Measurements from ENCODE around the gene KRT76. TPM values are rescaled to one million over a fixed set of nuclear protein-coding genes. Genes with fewer than 3 reads are reported as not detected.

The KRT76 gene
- total RNA-seq, 1 experiment from 2014 or later: not detected

- no TSS peak for BruUV-seq (replicated peaks)
- no peak for DNase-seq
- peaks cover 26% of the 10 kb centered on the region for H3K4me1 Mint-ChIP-seq (ENCODE audit: low read depth, unreplicated experiment)
- peaks cover 16% of the 10 kb centered on the region for H3K4me1 ChIP-seq
- no peak overlapping the region for H3K4me3 Mint-ChIP-seq (ENCODE audit: unreplicated experiment)
- CTCF ChIA-PET: interaction anchor here (0.6 kb wide), 1 partner anchor 107 kb away, joined by 4 read pairs; no protein-coding TSS in a partner anchor
- H3K27me3 ChIP-seq (replicated peaks; ENCODE audit: control insufficient read depth, insufficient read depth, low read length): no peaks in the 10 kb centered on the region
- no peaks in the 10 kb centered on the region for H3K27me3 Mint-ChIP-seq (ENCODE audit: insufficient read depth, unreplicated experiment)
- TF ChIP-seq CTCF (IDR thresholded peaks at IDR 0.05; ENCODE audit: insufficient read depth in 1 of 2, low read depth in 1 of 2, low read length in 1 of 2, severe bottlenecking in 1 of 2, unreplicated experiment in 1 of 2): no peak
- no peaks in the 10 kb centered on the region for H3K9me3 Mint-ChIP-seq (ENCODE audit: unreplicated experiment)
- no peaks in the 10 kb centered on the region for H3K36me3 Mint-ChIP-seq (ENCODE audit: insufficient read depth, unreplicated experiment)
- intact Hi-C loops (cut with micrococcal nuclease; ENCODE audit: unreplicated experiment): no loop called here
- H3K27ac Mint-ChIP-seq (ENCODE audit: unreplicated experiment): peak overlapping the region; percentile 10
- no peaks in the 10 kb centered on the region for H3K9me3 ChIP-seq
- POLR2A ChIA-PET: interaction anchor here (0.6 kb wide), 1 partner anchor 49 kb away, joined by 3 read pairs; no protein-coding TSS in a partner anchor
- no peaks in the 10 kb centered on the region for H3K36me3 ChIP-seq (ENCODE audit: control insufficient read depth, insufficient read depth, low read length)
- no peak overlapping the region for H3K4me3 ChIP-seq (ENCODE audit: low read depth, low read length)
Observed at GRCh38 chr12:52819731-52820510, 42.8 kb upstream of the KRT76 start.

- Mint-ChIP-seq H3K36me3 (ENCODE audit: insufficient read depth, unreplicated experiment) (no peaks in the 10 kb centered on the region), H3K27me3 (ENCODE audit: insufficient read depth, unreplicated experiment) (no peaks in the 10 kb centered on the region)
- POLR2A ChIA-PET: no interaction called here
Observed at GRCh38 chr12:52818887-52819420, 41.8 kb upstream of the KRT76 start.

GRCh38 chr12:52818388-52818787, 41.2 kb upstream of the KRT76 start:
- no peak for TF ChIP-seq CTCF (IDR thresholded peaks at IDR 0.05; ENCODE audit: insufficient read depth in 1 of 2, low read depth in 1 of 2, low read length in 1 of 2, severe bottlenecking in 1 of 2, unreplicated experiment in 1 of 2)
- H3K9me3 Mint-ChIP-seq (ENCODE audit: unreplicated experiment): no peaks in the 10 kb centered on the region
- H3K4me3 ChIP-seq (ENCODE audit: low read depth, low read length): no peak overlapping the region
- no TSS peak for BruUV-seq (replicated peaks)
- intact Hi-C loops (cut with micrococcal nuclease; ENCODE audit: unreplicated experiment): no loop called here
- H3K36me3 ChIP-seq (ENCODE audit: control insufficient read depth, insufficient read depth, low read length): no peaks in the 10 kb centered on the region
- H3K4me1 ChIP-seq: peaks cover 31% of the 10 kb centered on the region
- no peaks in the 10 kb centered on the region for H3K27me3 Mint-ChIP-seq (ENCODE audit: insufficient read depth, unreplicated experiment)
- H3K4me3 Mint-ChIP-seq (ENCODE audit: unreplicated experiment): no peak overlapping the region
- ChIA-PET CTCF (interaction anchor here (0.6 kb wide), 1 partner anchor 16 kb away, joined by 3 read pairs; no protein-coding TSS in a partner anchor), POLR2A (no interaction called here)
- DNase-seq: peak; percentile 55 to 60
- H3K27me3 ChIP-seq (replicated peaks; ENCODE audit: control insufficient read depth, insufficient read depth, low read length): no peaks in the 10 kb centered on the region
- no peaks in the 10 kb centered on the region for H3K9me3 ChIP-seq
- H3K4me1 Mint-ChIP-seq (ENCODE audit: low read depth, unreplicated experiment): peaks cover 32% of the 10 kb centered on the region
- H3K36me3 Mint-ChIP-seq (ENCODE audit: insufficient read depth, unreplicated experiment): no peaks in the 10 kb centered on the region
- no peak overlapping the region for H3K27ac Mint-ChIP-seq (ENCODE audit: unreplicated experiment)

More at GRCh38 chr12:52818887-52819420, 41.8 kb upstream of the KRT76 start:
- Mint-ChIP-seq H3K4me1 (ENCODE audit: low read depth, unreplicated experiment) (peaks cover 32% of the 10 kb centered on the region), H3K4me3 (ENCODE audit: unreplicated experiment) (no peak overlapping the region), H3K9me3 (ENCODE audit: unreplicated experiment) (no peaks in the 10 kb centered on the region), H3K27ac (ENCODE audit: unreplicated experiment) (no peak overlapping the region)
- Histone ChIP-seq H3K36me3 (ENCODE audit: control insufficient read depth, insufficient read depth, low read length) (no peaks in the 10 kb centered on the region), H3K27me3 (replicated peaks; ENCODE audit: control insufficient read depth, insufficient read depth, low read length) (no peaks in the 10 kb centered on the region), H3K4me1 (peaks cover 26% of the 10 kb centered on the region), H3K9me3 (no peaks in the 10 kb centered on the region), H3K4me3 (ENCODE audit: low read depth, low read length) (no peak overlapping the region)
- CTCF ChIA-PET: no interaction called here
- intact Hi-C loops (cut with micrococcal nuclease; ENCODE audit: unreplicated experiment): no loop called here
- DNase-seq: no peak
- no peak for TF ChIP-seq CTCF (IDR thresholded peaks at IDR 0.05; ENCODE audit: insufficient read depth in 1 of 2, low read depth in 1 of 2, low read length in 1 of 2, severe bottlenecking in 1 of 2, unreplicated experiment in 1 of 2)
- no TSS peak for BruUV-seq (replicated peaks)

All from Caco-2 (cell line).